ENCODE measurements around the gene N4BP3. TPM values are rescaled to one million over a fixed set of nuclear protein-coding genes. Genes with fewer than 3 reads are reported as not detected.

Gene N4BP3
- total RNA-seq, 1 experiment from 2014 or later: 46.2 TPM

GRCh38 chr5:178165581-178165980 lies 52.2 kb downstream of the N4BP3 start (continued):
- TF ChIP-seq FOXP4 (CRISPR knock-in tag; IDR thresholded peaks at IDR 0.05) (no peak), NFYB (CRISPR knock-in tag; conservative IDR thresholded peaks at IDR 0.05; ENCODE audit: low read depth) (no peak), GRHL2 (CRISPR knock-in tag; IDR thresholded peaks at IDR 0.05; ENCODE audit: insufficient replicate concordance, severe bottlenecking) (no peak), CBFB (CRISPR knock-in tag; IDR thresholded peaks at IDR 0.05; ENCODE audit: low read depth) (no peak)
- TF ChIP-seq, protein P1, sequence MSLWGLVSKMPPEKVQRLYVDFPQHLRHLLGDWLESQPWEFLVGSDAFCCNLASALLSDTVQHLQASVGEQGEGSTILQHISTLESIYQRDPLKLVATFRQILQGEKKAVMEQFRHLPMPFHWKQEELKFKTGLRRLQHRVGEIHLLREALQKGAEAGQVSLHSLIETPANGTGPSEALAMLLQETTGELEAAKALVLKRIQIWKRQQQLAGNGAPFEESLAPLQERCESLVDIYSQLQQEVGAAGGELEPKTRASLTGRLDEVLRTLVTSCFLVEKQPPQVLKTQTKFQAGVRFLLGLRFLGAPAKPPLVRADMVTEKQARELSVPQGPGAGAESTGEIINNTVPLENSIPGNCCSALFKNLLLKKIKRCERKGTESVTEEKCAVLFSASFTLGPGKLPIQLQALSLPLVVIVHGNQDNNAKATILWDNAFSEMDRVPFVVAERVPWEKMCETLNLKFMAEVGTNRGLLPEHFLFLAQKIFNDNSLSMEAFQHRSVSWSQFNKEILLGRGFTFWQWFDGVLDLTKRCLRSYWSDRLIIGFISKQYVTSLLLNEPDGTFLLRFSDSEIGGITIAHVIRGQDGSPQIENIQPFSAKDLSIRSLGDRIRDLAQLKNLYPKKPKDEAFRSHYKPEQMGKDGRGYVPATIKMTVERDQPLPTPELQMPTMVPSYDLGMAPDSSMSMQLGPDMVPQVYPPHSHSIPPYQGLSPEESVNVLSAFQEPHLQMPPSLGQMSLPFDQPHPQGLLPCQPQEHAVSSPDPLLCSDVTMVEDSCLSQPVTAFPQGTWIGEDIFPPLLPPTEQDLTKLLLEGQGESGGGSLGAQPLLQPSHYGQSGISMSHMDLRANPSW (CRISPR knock-in tag; conservative IDR thresholded peaks at IDR 0.05; ENCODE audit: low read depth): no peak

- Mint-ChIP-seq H3K4me1 (peaks cover 21% of the 10 kb centered on the region), H3K36me3 (no peaks in the 10 kb centered on the region), H3K27me3 (ENCODE audit: low read depth) (no peaks in the 10 kb centered on the region; the same call in 1 of the 2 replicates), H3K9me3 (no peaks in the 10 kb centered on the region), H3K27ac (no peak overlapping the region), H3K4me3 (no peak overlapping the region)
- ChIA-PET POLR2A (no interaction called here), CTCF (interaction anchor here (1.0 kb wide), 1 partner anchor 95 kb away, joined by 4 read pairs; no protein-coding TSS in a partner anchor)
- DNase-seq (ENCODE audit: low spot score) (no peak), ATAC-seq (no peak)
- TF ChIP-seq MLX (CRISPR knock-in tag; IDR thresholded peaks at IDR 0.05) (no peak), TCF7 (CRISPR knock-in tag; IDR thresholded peaks at IDR 0.05; ENCODE audit: low read depth) (no peak), ZNF671 (CRISPR knock-in tag; IDR thresholded peaks at IDR 0.05) (no peak), ZBTB21 (CRISPR knock-in tag; IDR thresholded peaks at IDR 0.05; ENCODE audit: borderline replicate concordance) (no peak), ZNF425 (CRISPR knock-in tag; conservative IDR thresholded peaks at IDR 0.05) (no peak)
Measured at GRCh38 chr5:178170455-178170854, 57.1 kb downstream of the N4BP3 start.

DNA sequence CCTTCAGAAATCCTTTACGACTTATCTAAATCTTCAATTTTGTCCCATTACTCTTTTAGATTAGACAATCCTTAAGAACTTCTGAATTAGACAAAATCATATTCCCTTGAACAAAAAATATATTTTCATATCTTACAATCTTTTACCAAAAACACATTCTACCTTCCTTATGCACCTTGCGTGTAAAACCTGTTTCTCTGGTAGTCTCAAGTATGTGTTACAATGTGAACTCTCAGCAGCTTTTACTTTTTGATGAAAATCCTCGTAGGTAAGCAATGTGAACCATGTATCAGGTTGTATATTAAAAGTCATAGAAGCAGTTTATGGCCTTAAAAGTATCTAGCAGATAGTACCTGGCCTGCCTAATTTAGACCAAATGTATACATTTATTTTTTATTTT lies 61.1 kb downstream of the N4BP3 start:
- no peak overlapping the region for H3K4me3 Mint-ChIP-seq
- POLR2A ChIA-PET: no interaction called here
- CTCF ChIA-PET: no interaction called here
- TF ChIP-seq, protein P2, sequence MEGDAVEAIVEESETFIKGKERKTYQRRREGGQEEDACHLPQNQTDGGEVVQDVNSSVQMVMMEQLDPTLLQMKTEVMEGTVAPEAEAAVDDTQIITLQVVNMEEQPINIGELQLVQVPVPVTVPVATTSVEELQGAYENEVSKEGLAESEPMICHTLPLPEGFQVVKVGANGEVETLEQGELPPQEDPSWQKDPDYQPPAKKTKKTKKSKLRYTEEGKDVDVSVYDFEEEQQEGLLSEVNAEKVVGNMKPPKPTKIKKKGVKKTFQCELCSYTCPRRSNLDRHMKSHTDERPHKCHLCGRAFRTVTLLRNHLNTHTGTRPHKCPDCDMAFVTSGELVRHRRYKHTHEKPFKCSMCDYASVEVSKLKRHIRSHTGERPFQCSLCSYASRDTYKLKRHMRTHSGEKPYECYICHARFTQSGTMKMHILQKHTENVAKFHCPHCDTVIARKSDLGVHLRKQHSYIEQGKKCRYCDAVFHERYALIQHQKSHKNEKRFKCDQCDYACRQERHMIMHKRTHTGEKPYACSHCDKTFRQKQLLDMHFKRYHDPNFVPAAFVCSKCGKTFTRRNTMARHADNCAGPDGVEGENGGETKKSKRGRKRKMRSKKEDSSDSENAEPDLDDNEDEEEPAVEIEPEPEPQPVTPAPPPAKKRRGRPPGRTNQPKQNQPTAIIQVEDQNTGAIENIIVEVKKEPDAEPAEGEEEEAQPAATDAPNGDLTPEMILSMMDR (IDR thresholded peaks at IDR 0.05): no peak
- TF ChIP-seq KAT7 (CRISPR knock-in tag; IDR thresholded peaks at IDR 0.05; ENCODE audit: borderline replicate concordance) (no peak), ZBTB43 (CRISPR knock-in tag; IDR thresholded peaks at IDR 0.05) (no peak), NR2C2 (CRISPR knock-in tag; IDR thresholded peaks at IDR 0.05) (no peak), AFF4 (CRISPR knock-in tag; IDR thresholded peaks at IDR 0.05; ENCODE audit: borderline replicate concordance) (no peak), CBFB (CRISPR knock-in tag; IDR thresholded peaks at IDR 0.05; ENCODE audit: low read depth) (no peak)

More for the DNA sequence above, 61.1 kb downstream of the N4BP3 start:
- H3K9me3 Mint-ChIP-seq: peaks cover 3% of the 10 kb centered on the region; the same call in 1 of the 2 replicates
- ATAC-seq (no peak), DNase-seq (ENCODE audit: low spot score) (no peak)
- peaks cover 38% of the 10 kb centered on the region for H3K4me1 Mint-ChIP-seq
- peaks cover 2% of the 10 kb centered on the region; the same call in 1 of the 2 replicates for H3K36me3 Mint-ChIP-seq
- no peak overlapping the region for H3K27ac Mint-ChIP-seq
- no peaks in the 10 kb centered on the region; the same call in 1 of the 2 replicates for H3K27me3 Mint-ChIP-seq (ENCODE audit: low read depth)

All from WTC11 (cell line).